ENCODE results near the gene KRT10. TPM values are rescaled to one million over a fixed set of nuclear protein-coding genes. Genes with fewer than 3 reads are reported as not detected.

The KRT10 gene
- total and polyA plus RNA-seq, 5 donors, result 65.8 to 79.5 (median 73.2) TPM

DNA sequence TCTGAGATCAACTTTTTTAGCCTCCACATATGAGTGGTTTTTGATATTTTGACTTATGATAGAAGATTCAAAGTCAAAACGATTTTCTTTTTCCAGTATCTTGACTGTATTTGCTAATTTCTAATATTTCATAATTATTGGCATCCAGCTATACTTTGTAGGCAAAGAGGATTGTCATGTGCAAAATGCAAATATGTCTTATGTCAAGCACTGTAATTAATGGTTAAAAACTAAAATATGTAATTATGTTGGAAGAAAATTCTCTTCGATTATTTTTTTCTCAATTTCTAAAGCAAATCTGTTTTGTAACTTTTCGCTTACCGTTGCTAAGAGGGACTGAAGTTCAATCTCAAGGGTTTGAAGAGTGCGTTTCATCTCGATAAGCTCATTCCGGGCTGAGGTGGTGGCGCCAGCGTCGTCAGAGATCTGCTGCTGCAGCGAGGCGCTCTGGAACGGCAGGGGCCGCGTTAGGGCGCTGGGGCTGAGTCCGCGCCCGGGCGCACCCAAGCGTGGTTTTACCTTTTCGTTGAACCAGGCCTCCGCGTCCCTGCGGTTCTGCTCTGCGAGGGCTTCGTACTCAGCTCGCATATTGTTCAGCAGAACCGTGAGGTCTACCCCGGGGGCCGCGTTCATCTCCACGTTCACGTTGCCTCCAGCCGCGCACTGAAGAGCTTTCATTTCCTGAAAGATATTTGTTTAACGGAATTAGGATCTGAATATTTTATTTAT, 43.1 kb downstream of the KRT10 start:
- WGBS, result 30% methylated on average over 37 of the region's 37 CpGs
- peak in 1 of 3 donors; percentile 49 for DNase-seq
- no peaks in the 10 kb centered on the region for H3K27me3 ChIP-seq (ENCODE audit: control insufficient read depth, insufficient read depth)
- no peaks in the 10 kb centered on the region for H3K4me1 ChIP-seq (ENCODE audit: control insufficient read depth, insufficient read depth, low read length)
- H3K4me3 ChIP-seq (ENCODE audit: low read length), result peak overlapping the region; percentile 48
- no peaks in the 10 kb centered on the region for H3K9me3 ChIP-seq (ENCODE audit: control insufficient read depth, low read length)
- ATAC-seq, result peak in 1 of 2 donors; percentile 41
- no peak overlapping the region for H3K27ac ChIP-seq (ENCODE audit: low read length)
- intact Hi-C loops (cut with DNase I), result no loop called here

DNA sequence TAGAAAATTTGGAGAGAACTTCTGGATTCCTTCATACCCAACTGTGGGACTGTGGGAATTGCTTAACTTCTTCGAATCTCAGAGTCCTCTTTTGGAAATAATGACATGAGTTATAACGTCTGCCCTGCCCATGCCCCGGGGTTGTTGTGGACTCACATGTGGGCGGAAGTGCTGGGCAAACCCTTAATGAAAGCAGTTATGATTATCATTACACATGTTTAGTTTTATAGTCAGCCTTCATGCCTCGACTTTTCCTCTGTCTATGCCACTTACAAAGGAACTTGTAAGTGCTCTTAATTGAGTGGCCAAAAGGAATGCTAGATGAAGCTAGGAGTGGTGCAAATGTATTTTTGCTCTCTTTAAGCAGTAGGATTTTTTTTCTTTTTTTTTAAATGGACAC, 44.0 kb downstream of the KRT10 start:
- H3K4me3 ChIP-seq (ENCODE audit: low read length), result no peak overlapping the region
- no peak overlapping the region for H3K27ac ChIP-seq (ENCODE audit: low read length)
- H3K27me3 ChIP-seq (ENCODE audit: control insufficient read depth, insufficient read depth), result no peaks in the 10 kb centered on the region
- 67% methylated on average over 5 of the region's 5 CpGs for WGBS
- peak in 1 of 3 donors; percentile 28 for DNase-seq
- H3K9me3 ChIP-seq (ENCODE audit: control insufficient read depth, low read length), result no peaks in the 10 kb centered on the region
- intact Hi-C loops (cut with DNase I), result no loop called here
- no peak for ATAC-seq
- H3K4me1 ChIP-seq (ENCODE audit: control insufficient read depth, insufficient read depth, low read length), result no peaks in the 10 kb centered on the region

DNA sequence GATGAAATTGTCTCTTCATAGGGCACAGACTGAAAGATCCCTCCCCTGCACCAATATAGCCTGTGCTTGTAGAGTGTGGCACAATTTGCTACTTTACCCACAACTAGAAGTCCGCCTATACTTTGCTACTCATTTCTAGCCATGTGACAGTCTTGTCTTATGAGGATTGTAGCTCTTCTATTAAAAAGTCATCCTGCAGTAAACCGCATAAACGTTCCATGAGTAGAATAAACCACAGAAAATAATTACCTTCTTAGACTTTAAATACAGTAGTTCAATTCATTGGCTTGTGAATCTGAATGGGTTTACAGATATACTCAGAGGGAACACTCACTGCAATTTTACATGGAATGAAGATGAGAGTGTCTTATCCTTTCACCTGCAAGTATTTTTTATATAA, 44.4 kb downstream of the KRT10 start:
- H3K27me3 ChIP-seq (ENCODE audit: control insufficient read depth, insufficient read depth), result no peaks in the 10 kb centered on the region
- ATAC-seq (no peak), DNase-seq (no peak)
- intact Hi-C loops (cut with DNase I), result no loop called here
- no peak overlapping the region for H3K4me3 ChIP-seq (ENCODE audit: low read length)
- no peaks in the 10 kb centered on the region for H3K4me1 ChIP-seq (ENCODE audit: control insufficient read depth, insufficient read depth, low read length)
- no peak overlapping the region for H3K27ac ChIP-seq (ENCODE audit: low read length)
- no peaks in the 10 kb centered on the region for H3K9me3 ChIP-seq (ENCODE audit: control insufficient read depth, low read length)
- WGBS, result 88% methylated on average over 3 of the region's 3 CpGs

DNA sequence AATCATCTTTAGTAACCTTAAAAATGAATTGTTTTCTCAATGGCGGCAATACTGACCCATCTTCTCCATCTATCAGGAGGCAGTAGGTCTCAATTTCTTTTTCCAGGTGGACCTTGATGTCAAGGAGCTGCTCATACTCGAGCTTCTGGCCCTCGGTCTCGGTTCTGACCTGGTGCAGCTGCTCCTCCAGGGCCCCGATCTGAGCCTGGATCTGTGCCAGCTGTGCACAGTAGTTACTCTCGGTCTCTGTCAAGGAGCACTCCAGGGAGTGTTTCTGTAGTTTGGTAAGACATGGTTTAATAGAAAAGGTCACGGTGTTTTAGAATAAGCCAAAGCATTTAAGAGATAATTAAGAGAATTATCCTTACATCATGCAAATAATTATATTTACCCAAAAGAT, 45.0 kb downstream of the KRT10 start:
- DNase-seq, result no peak
- no peaks in the 10 kb centered on the region for H3K27me3 ChIP-seq (ENCODE audit: control insufficient read depth, insufficient read depth)
- intact Hi-C loops (cut with DNase I), result no loop called here
- no peaks in the 10 kb centered on the region for H3K9me3 ChIP-seq (ENCODE audit: control insufficient read depth, low read length)
- 69% methylated on average over 7 of the region's 7 CpGs for WGBS
- no peak overlapping the region for H3K27ac ChIP-seq (ENCODE audit: low read length)
- no peak for ATAC-seq
- no peaks in the 10 kb centered on the region for H3K4me1 ChIP-seq (ENCODE audit: control insufficient read depth, insufficient read depth, low read length)
- H3K4me3 ChIP-seq (ENCODE audit: low read length), result no peak overlapping the region

DNA sequence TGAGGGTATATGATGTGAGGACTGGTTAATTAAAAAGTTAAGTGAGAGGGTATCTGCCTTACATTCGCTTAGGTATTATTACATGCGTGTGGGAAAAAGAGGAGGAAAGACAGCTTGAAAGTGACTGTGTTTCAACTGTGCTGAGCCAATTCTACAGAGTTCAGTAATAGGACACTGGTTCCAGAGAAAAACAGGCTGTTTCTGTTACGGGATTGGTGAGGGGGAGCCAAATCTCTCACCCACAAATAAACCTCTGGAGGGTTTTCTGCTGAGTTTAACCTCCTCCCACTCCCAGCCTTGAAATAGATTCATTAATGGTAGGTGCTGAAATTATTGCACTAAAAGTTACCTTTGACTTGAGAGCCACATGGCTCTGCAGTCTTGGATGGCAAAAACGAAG, 46.5 kb downstream of the KRT10 start:
- peak in 1 of 3 donors; percentile 32 for DNase-seq
- 54% methylated on average over 4 of the region's 4 CpGs for WGBS
- intact Hi-C loops (cut with DNase I), result no loop called here
- H3K27me3 ChIP-seq (ENCODE audit: control insufficient read depth, insufficient read depth), result no peaks in the 10 kb centered on the region
- no peak overlapping the region for H3K27ac ChIP-seq (ENCODE audit: low read length)
- H3K4me3 ChIP-seq (ENCODE audit: low read length), result no peak overlapping the region
- peak; percentile 26 to 92 for ATAC-seq
- no peaks in the 10 kb centered on the region for H3K4me1 ChIP-seq (ENCODE audit: control insufficient read depth, insufficient read depth, low read length)
- H3K9me3 ChIP-seq (ENCODE audit: control insufficient read depth, low read length), result no peaks in the 10 kb centered on the region

DNA sequence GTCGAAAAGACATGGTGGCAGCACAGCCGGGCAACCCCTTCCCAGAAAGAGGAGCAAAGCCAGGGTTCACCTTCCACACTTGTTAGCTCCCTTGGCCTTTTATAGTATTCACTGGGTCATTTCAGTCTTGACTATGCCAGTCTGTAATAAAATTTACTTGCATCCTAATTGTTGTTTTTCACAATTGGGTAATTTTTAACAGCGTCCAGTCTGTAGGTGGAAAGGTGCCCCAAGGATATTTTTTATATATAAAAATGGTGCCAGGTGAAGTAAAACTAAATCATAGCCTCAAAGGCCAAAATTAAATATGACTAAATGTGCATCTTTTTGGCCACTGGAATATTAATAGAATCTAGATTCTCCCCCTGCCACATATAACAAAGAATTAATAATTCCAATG, 50.3 kb downstream of the KRT10 start, which contains the start of gene KRT26:
Gene KRT26 (minus strand): TSS at position 101 of the 400 bp plus-strand sequence. CDS start 88 bp downstream, at position 13.
- Histone ChIP-seq H3K9me3 (ENCODE audit: control insufficient read depth, low read length) (no peaks in the 10 kb centered on the region), H3K4me1 (ENCODE audit: control insufficient read depth, insufficient read depth, low read length) (no peaks in the 10 kb centered on the region), H3K4me3 (ENCODE audit: low read length) (no peak within 1 kb of the TSS), H3K27me3 (ENCODE audit: control insufficient read depth, insufficient read depth) (no peaks in the 10 kb centered on the region), H3K27ac (ENCODE audit: low read length) (no peak within 1 kb of the TSS)
- intact Hi-C loops (cut with DNase I), result no loop called here
- WGBS, result 93% methylated on average over 3 of the region's 3 CpGs
- no peak for DNase-seq
- ATAC-seq, result no peak

Other genes starting within 250 kb of the KRT10 start
- gene SMARCE1, start 174.8 kb downstream of the KRT10 start, total RNA-seq, result 10 to 100 TPM; 69.2 to 72.0 (median 71.4) TPM
- 51.8 TPM for gene SMARCE1, start 174.8 kb downstream of the KRT10 start, polyA plus RNA-seq
- gene KRT222, start 157.4 kb downstream of the KRT10 start, total RNA-seq, result 1 to 10 TPM in 1 of 4 donors, under 1 TPM in 3; 0.45 to 1.4 (median 0.58) TPM
- gene KRT222, start 157.4 kb downstream of the KRT10 start, polyA plus RNA-seq, result 1.5 TPM
- not detected for gene KRT24, start 118.9 kb downstream of the KRT10 start, total RNA-seq
- 0.16 TPM for gene KRT24, start 118.9 kb downstream of the KRT10 start, polyA plus RNA-seq
- not detected for gene KRT25, start 67.3 kb downstream of the KRT10 start, total RNA-seq
- gene KRT25, start 67.3 kb downstream of the KRT10 start, polyA plus RNA-seq, result not detected
- gene KRT26, start 50.4 kb downstream of the KRT10 start, total RNA-seq, result not detected
- gene KRT26, start 50.4 kb downstream of the KRT10 start, polyA plus RNA-seq, result not detected
- under 1 TPM in 1 of 4 donors, not detected in 3; 0.21 TPM for gene KRT27, start 40.1 kb downstream of the KRT10 start, total RNA-seq
- gene KRT27, start 40.1 kb downstream of the KRT10 start, polyA plus RNA-seq, result 0.43 TPM
- not detected for gene KRT28, start 22.7 kb downstream of the KRT10 start, total RNA-seq
- not detected for gene KRT28, start 22.7 kb downstream of the KRT10 start, polyA plus RNA-seq
- not detected for gene KRT12, start 44.6 kb upstream of the KRT10 start, total RNA-seq
- gene KRT12, start 44.6 kb upstream of the KRT10 start, polyA plus RNA-seq, result not detected
- not detected for gene KRT20, start 62.6 kb upstream of the KRT10 start, total RNA-seq
- gene KRT20, start 62.6 kb upstream of the KRT10 start, polyA plus RNA-seq, result 0.14 TPM
- not detected for gene KRT23, start 115.0 kb upstream of the KRT10 start, total RNA-seq
- gene KRT23, start 115.0 kb upstream of the KRT10 start, polyA plus RNA-seq, result not detected
- gene KRT39, start 144.3 kb upstream of the KRT10 start, total RNA-seq, result not detected
- gene KRT39, start 144.3 kb upstream of the KRT10 start, polyA plus RNA-seq, result not detected
- not detected for gene KRT40, start 161.7 kb upstream of the KRT10 start, total RNA-seq
- gene KRT40, start 161.7 kb upstream of the KRT10 start, polyA plus RNA-seq, result not detected
- gene KRTAP3-3, start 171.6 kb upstream of the KRT10 start, total RNA-seq, result not detected
- not detected for gene KRTAP3-3, start 171.6 kb upstream of the KRT10 start, polyA plus RNA-seq
- gene KRTAP3-2, start 177.3 kb upstream of the KRT10 start, total RNA-seq, result not detected
- not detected for gene KRTAP3-2, start 177.3 kb upstream of the KRT10 start, polyA plus RNA-seq
- not detected for gene KRTAP3-1, start 186.5 kb upstream of the KRT10 start, total RNA-seq
- gene KRTAP3-1, start 186.5 kb upstream of the KRT10 start, polyA plus RNA-seq, result not detected
- not detected for gene KRTAP1-5, start 204.6 kb upstream of the KRT10 start, total RNA-seq
- not detected for gene KRTAP1-5, start 204.6 kb upstream of the KRT10 start, polyA plus RNA-seq
- not detected for gene KRTAP1-4, start 207.6 kb upstream of the KRT10 start, total RNA-seq
- not detected for gene KRTAP1-4, start 207.6 kb upstream of the KRT10 start, polyA plus RNA-seq
- not detected for gene KRTAP1-3, start 212.3 kb upstream of the KRT10 start, total RNA-seq
- not detected for gene KRTAP1-3, start 212.3 kb upstream of the KRT10 start, polyA plus RNA-seq
- gene KRTAP1-1, start 218.8 kb upstream of the KRT10 start, total RNA-seq, result not detected
- gene KRTAP1-1, start 218.8 kb upstream of the KRT10 start, polyA plus RNA-seq, result not detected
- gene KRTAP2-1, start 224.7 kb upstream of the KRT10 start, total RNA-seq, result not detected
- not detected for gene KRTAP2-1, start 224.7 kb upstream of the KRT10 start, polyA plus RNA-seq
- gene KRTAP2-2, start 232.6 kb upstream of the KRT10 start, total RNA-seq, result not detected
- not detected for gene KRTAP2-2, start 232.6 kb upstream of the KRT10 start, polyA plus RNA-seq
- not detected for gene KRTAP2-3, start 237.5 kb upstream of the KRT10 start, total RNA-seq
- gene KRTAP2-3, start 237.5 kb upstream of the KRT10 start, polyA plus RNA-seq, result not detected
- not detected for gene KRTAP2-4, start 243.3 kb upstream of the KRT10 start, total RNA-seq
- gene KRTAP2-4, start 243.3 kb upstream of the KRT10 start, polyA plus RNA-seq, result not detected

Measured in right cardiac atrium (tissue), 5 donors.